ENCODE measurements around the gene NUP98. TPM values are rescaled to one million over a fixed set of nuclear protein-coding genes. Genes with fewer than 3 reads are reported as not detected.

NUP98 gene
- total and polyA plus RNA-seq, 4 donors, result 10.9 to 75.0 (median 43.9) TPM

GRCh38 chr11:3712274-3712673 lies 85.1 kb downstream of the NUP98 start (continued):
- TF ChIP-seq NR2F2 (IDR thresholded peaks at IDR 0.05) (no peak), FOXA2 (IDR thresholded peaks at IDR 0.05) (no peak), YY1 (IDR thresholded peaks at IDR 0.05) (no peak), RXRA (IDR thresholded peaks at IDR 0.05) (peak; percentile 46 to 56), GABPA (IDR thresholded peaks at IDR 0.05 in 1 of 2, conservative IDR thresholded peaks at IDR 0.05 in 1 of 2) (no peak), FOXA1 (IDR thresholded peaks at IDR 0.05) (no peak)

- Histone ChIP-seq H3K9me3 (ENCODE audit: control insufficient read depth in 4 of 4, low read length in 3 of 4) (no peaks in the 10 kb centered on the region), H3K36me3 (ENCODE audit: control insufficient read depth in 4 of 4, insufficient read depth in 3 of 4, low read depth in 1 of 4, low read length in 3 of 4) (peaks cover 8 to 41% (median 30%) of the 10 kb centered on the region in 4 donors), H3K9ac (ENCODE audit: low read depth in 1 of 2, low read length in 2 of 2) (no peak overlapping the region), H3K4me1 (ENCODE audit: control insufficient read depth in 4 of 4, insufficient read depth in 4 of 4, low read length in 3 of 4) (peaks cover 2 to 25% (median 22%) of the 10 kb centered on the region in 4 donors), H3K27ac (ENCODE audit: low read depth in 1 of 2, low read length in 2 of 2) (no peak overlapping the region), H3K4me3 (ENCODE audit: low read depth in 1 of 3, low read length in 3 of 3) (no peak overlapping the region), H3K27me3 (ENCODE audit: control insufficient read depth in 4 of 4, insufficient read depth in 4 of 4, low read length in 3 of 4) (no peaks in the 10 kb centered on the region)
- WGBS, result 95% methylated on average over 4 of the region's 4 CpGs
- TF ChIP-seq EGR1 (IDR thresholded peaks at IDR 0.05; ENCODE audit: low read depth in 2 of 2), result no peak
- DNase-seq (ENCODE audit: low spot score), result no peak
Observed at GRCh38 chr11:3710485-3711259, 86.7 kb downstream of the NUP98 start.

GRCh38 chr11:3709977-3710376 lies 87.4 kb downstream of the NUP98 start:
- Histone ChIP-seq H3K9ac (ENCODE audit: low read depth in 1 of 2, low read length in 2 of 2) (no peak overlapping the region), H3K4me3 (ENCODE audit: low read depth in 1 of 3, low read length in 3 of 3) (no peak overlapping the region), H3K9me3 (ENCODE audit: control insufficient read depth in 4 of 4, low read length in 3 of 4) (no peaks in the 10 kb centered on the region), H3K4me1 (ENCODE audit: control insufficient read depth in 4 of 4, insufficient read depth in 4 of 4, low read length in 3 of 4) (peaks cover 2 to 25% (median 22%) of the 10 kb centered on the region in 4 donors), H3K27me3 (ENCODE audit: control insufficient read depth in 4 of 4, insufficient read depth in 4 of 4, low read length in 3 of 4) (no peaks in the 10 kb centered on the region), H3K36me3 (ENCODE audit: control insufficient read depth in 4 of 4, insufficient read depth in 3 of 4, low read depth in 1 of 4, low read length in 3 of 4) (peaks cover 8 to 39% (median 32%) of the 10 kb centered on the region in 4 donors), H3K27ac (ENCODE audit: low read depth in 1 of 2, low read length in 2 of 2) (peak overlapping the region in 1 of 2 donors; percentile 38)
- TF ChIP-seq SP1 (IDR thresholded peaks at IDR 0.05) (peak; percentile 9), ZBTB33 (IDR thresholded peaks at IDR 0.05) (no peak), FOXA1 (IDR thresholded peaks at IDR 0.05) (no peak), CTCF (IDR thresholded peaks at IDR 0.05; ENCODE audit: low read depth, low read length, missing input control) (no peak), JUND (IDR thresholded peaks at IDR 0.05) (no peak), TAF1 (conservative IDR thresholded peaks at IDR 0.05) (no peak), NR2F2 (IDR thresholded peaks at IDR 0.05) (no peak), RXRA (IDR thresholded peaks at IDR 0.05) (no peak), ATF3 (IDR thresholded peaks at IDR 0.05) (no peak), HNF4A (conservative IDR thresholded peaks at IDR 0.05) (peak; percentile 40 to 43), RAD21 (IDR thresholded peaks at IDR 0.05) (peak in 1 of 2 donors; percentile 10), HNF4G (IDR thresholded peaks at IDR 0.05) (no peak), YY1 (IDR thresholded peaks at IDR 0.05) (no peak), GABPA (IDR thresholded peaks at IDR 0.05 in 1 of 2, conservative IDR thresholded peaks at IDR 0.05 in 1 of 2) (no peak), EGR1 (IDR thresholded peaks at IDR 0.05; ENCODE audit: low read depth in 2 of 2) (no peak), FOXA2 (IDR thresholded peaks at IDR 0.05) (no peak), REST (IDR thresholded peaks at IDR 0.05) (no peak)
- DNase-seq (ENCODE audit: low spot score), result no peak
- 43% methylated on average over 1 of the region's 1 CpG for WGBS
